T follicular helper cell (primary cell): ENCODE results near the gene CDC14A.
"Not testable (repeated sequence)": the region's sequence is repeated elsewhere in the genome, so short reads cannot be mapped to it uniquely, and the experiment has no call there.

ENCODE experiments used
- DNase-seq: peaks from one replicate; pipeline ENCODE4 v3.0.0-alpha.2; 2020; ENCODE audit warnings: low read depth

The CDC14A gene

GRCh38 chr1:100335436-100335835, 16.9 kb upstream of the CDC14A start:
- no peak for DNase-seq

- not testable (repeated sequence) for DNase-seq
Observed at GRCh38 chr1:100337878-100338277, 14.4 kb upstream of the CDC14A start.

GRCh38 chr1:100339735-100340134, 12.6 kb upstream of the CDC14A start:
- not testable (repeated sequence) for DNase-seq

GRCh38 chr1:100340494-100340893, 11.8 kb upstream of the CDC14A start:
- no peak for DNase-seq

GRCh38 chr1:100342348-100342747, 10.0 kb upstream of the CDC14A start:
- no peak for DNase-seq

GRCh38 chr1:100343897-100344296, 8.4 kb upstream of the CDC14A start:
- DNase-seq = no peak

GRCh38 chr1:100344774-100345173, 7.5 kb upstream of the CDC14A start:
- DNase-seq = no peak

- no peak for DNase-seq
Observed at GRCh38 chr1:100346387-100346786, 5.9 kb upstream of the CDC14A start.

- DNase-seq = no peak
Observed at GRCh38 chr1:100347009-100347966, 5.0 kb upstream of the CDC14A start.

GRCh38 chr1:100348549-100349144, 3.7 kb upstream of the CDC14A start:
- no peak for DNase-seq

- DNase-seq = no peak
Observed at GRCh38 chr1:100349246-100349645, 3.1 kb upstream of the CDC14A start.

GRCh38 chr1:100350787-100351094, 1.6 kb upstream of the CDC14A start:
- DNase-seq = no peak

- DNase-seq = peak; percentile 86
Observed at GRCh38 chr1:100351095-100351887, 1.0 kb upstream of the CDC14A start.

- peak; percentile 19 for DNase-seq
Observed at GRCh38 chr1:100353071-100353801, 930 bp downstream of the CDC14A start.

- DNase-seq = no peak
Observed at GRCh38 chr1:100353988-100354387, 1.7 kb downstream of the CDC14A start.

- DNase-seq = no peak
Observed at GRCh38 chr1:100354971-100355394, 2.7 kb downstream of the CDC14A start.

GRCh38 chr1:100358210-100358609, 5.9 kb downstream of the CDC14A start:
- DNase-seq = no peak

GRCh38 chr1:100359139-100359538, 6.8 kb downstream of the CDC14A start:
- no peak for DNase-seq

GRCh38 chr1:100360790-100361510, 8.6 kb downstream of the CDC14A start:
- no peak for DNase-seq

GRCh38 chr1:100361511-100362089, 9.3 kb downstream of the CDC14A start:
- no peak for DNase-seq
